OCI-LY7 (cell line): ENCODE measurements around the gene PKDCC. TPM values are rescaled to one million over a fixed set of nuclear protein-coding genes. Genes with fewer than 3 reads are reported as not detected.

ENCODE experiments used
- BruUV-seq: library from RNA; stranded (reverse); fragments of 400-500 nt; replicated peaks from 2 replicates; lab custom pipeline; 2021; lab: Mats Ljungman, UMichigan
- CTCF ChIA-PET: fragments of 300-600 bp; sonication (Branson Sonifier 250); formaldehyde crosslinking; loops from one replicate; lab custom pipeline; 2022; ENCODE audit warnings: antibody characterized with exemption; ENCODE audit not compliant: unreplicated experiment; lab: Charles Lee
- POLR2A ChIA-PET: fragments of 300-600 bp; sonication (Branson Sonifier 250); formaldehyde crosslinking; loops from one replicate; lab custom pipeline; 2022; ENCODE audit warnings: antibody characterized with exemption; lab: Charles Lee
- DNase-seq: peaks from one replicate; pipeline ENCODE4 v3.0.0-alpha.2; 2015; ENCODE audit warnings: low spot score
- H2AFZ ChIP-seq: fragments of 200-600 bp; sonication (generic), shearing (Covaris generic); 2 replicates; pipeline ENCODE4 v1.6.1; 2014; ENCODE audit warnings: mild to moderate bottlenecking, antibody characterized with exemption, low read length, moderate library complexity
- H3K27ac ChIP-seq: fragments of 200-600 bp; sonication (generic); 2 replicates; pipeline ENCODE4 v1.5.1; 2014; ENCODE audit warnings: mixed run types, low read depth, mild to moderate bottlenecking, moderate library complexity, low read length, inconsistent platforms; ENCODE audit not compliant: poor library complexity, severe bottlenecking
- H3K36me3 ChIP-seq: fragments of 200-600 bp; sonication (generic); 2 replicates; pipeline ENCODE4 v1.6.1; 2014; ENCODE audit warnings: mild to moderate bottlenecking, antibody characterized with exemption, low read length, moderate library complexity, mixed read lengths; ENCODE audit not compliant: insufficient read depth
- H3K4me1 ChIP-seq: fragments of 200-600 bp; sonication (generic); 2 replicates; pipeline ENCODE4 v1.5.1; 2014; ENCODE audit warnings: mild to moderate bottlenecking, low read length; ENCODE audit not compliant: insufficient read depth, poor library complexity, severe bottlenecking
- H3K4me2 ChIP-seq: fragments of 200-600 bp; sonication (generic); 2 replicates; pipeline ENCODE4 v1.6.1; 2014; ENCODE audit warnings: mild to moderate bottlenecking, low read length
- H3K4me3 ChIP-seq: fragments of 200-600 bp; sonication (generic); 2 replicates; pipeline ENCODE4 v1.5.1; 2014; ENCODE audit warnings: mild to moderate bottlenecking, low read depth, low read length; ENCODE audit not compliant: poor library complexity, severe bottlenecking
- H3K79me2 ChIP-seq: fragments of 200-600 bp; sonication (generic); 2 replicates; pipeline ENCODE4 v1.6.1; 2016; ENCODE audit warnings: low read depth, mild to moderate bottlenecking, low read length, moderate library complexity, mixed read lengths; ENCODE audit not compliant: insufficient read depth
- H3K9me2 ChIP-seq: fragments of 200-600 bp; sonication (generic); 2 replicates; pipeline ENCODE4 v1.6.1; 2016; ENCODE audit warnings: mild to moderate bottlenecking, low read length, mixed read lengths; ENCODE audit not compliant: insufficient read depth
- H3K9me3 ChIP-seq: fragments of 200-600 bp; sonication (generic); 2 replicates; pipeline ENCODE4 v1.6.1; 2014; ENCODE audit warnings: mild to moderate bottlenecking, mixed run types, low read length, mixed read lengths
- H4K20me1 ChIP-seq: fragments of 200-600 bp; sonication (generic); 2 replicates; pipeline ENCODE4 v1.6.1; 2014; ENCODE audit warnings: mild to moderate bottlenecking, antibody characterized with exemption, low read length, moderate library complexity, mixed read lengths; ENCODE audit not compliant: insufficient read depth
- EZH2phosphoT487 ChIP-seq: fragments of 200-600 bp; sonication (generic); IDR thresholded peaks from 2 replicates; pipeline ENCODE4 v1.6.1; 2018; ENCODE audit warnings: low read depth, borderline replicate concordance, mild to moderate bottlenecking, mixed run types, antibody characterized with exemption, low read length, moderate library complexity, mixed read lengths
- intact Hi-C: fragments of 100-400 bp; cut with micrococcal nuclease; formaldehyde crosslinking; loops from one replicate; pipeline ENCODE4 v1.10.0; 2022; ENCODE audit not compliant: unreplicated experiment
- total RNA-seq, 2 experiments: library from RNA; depleted of rRNA in 1 of 2; stranded (reverse); fragments of >200 nt in 1 of 2; shearing (Covaris generic) in 1 of 2; gene quantifications; 2 replicates each; pipeline ENCODE4 v1.2.3, GENCODE V29; 2014 to 2022
- TF ChIP-seq, protein P1 (sequence below): fragments of 200-600 bp; sonication (generic); conservative IDR thresholded peaks from 2 replicates; pipeline ENCODE4 v1.5.1; 2014; ENCODE audit warnings: mild to moderate bottlenecking, antibody characterized with exemption, low read length, moderate library complexity, mixed read lengths

PKDCC gene
- total RNA-seq, 2 experiments from 2014 or later, result not detected

DNA sequence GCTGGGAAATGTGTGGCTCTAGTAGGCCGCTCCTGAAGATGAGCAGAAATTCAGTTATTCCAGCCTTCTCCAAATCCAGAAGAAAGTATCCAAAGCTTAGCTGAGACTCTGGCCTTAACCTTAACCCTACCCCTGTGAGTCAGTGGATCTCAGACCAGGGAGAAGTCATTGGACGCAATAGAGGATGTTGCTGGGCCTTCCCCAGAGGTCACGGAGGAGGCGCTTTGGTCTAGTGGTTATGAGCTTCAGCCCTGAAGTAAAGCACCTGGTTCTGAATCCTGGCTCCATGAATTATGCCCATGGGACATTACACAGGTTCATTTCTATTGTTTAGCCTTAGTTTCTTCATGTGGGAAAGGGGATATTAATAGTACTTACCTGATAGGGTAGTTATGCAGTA is 24.0 kb downstream of the PKDCC start:
- Histone ChIP-seq H3K4me1 (no peaks in the 10 kb centered on the region), H3K27ac (no peak overlapping the region), H3K9me2 (no peaks in the 10 kb centered on the region), H3K9me3 (no peaks in the 10 kb centered on the region), H3K79me2 (no peaks in the 10 kb centered on the region), H4K20me1 (no peaks in the 10 kb centered on the region), H3K4me3 (no peak overlapping the region), H2AFZ (no peak overlapping the region), H3K36me3 (no peaks in the 10 kb centered on the region), H3K4me2 (no peak overlapping the region)
- intact Hi-C loops, result no loop called here
- ChIA-PET POLR2A (interaction anchor here (0.6 kb wide), 2 partner anchors 170 to 329 kb away, joined by 3 read pairs; no protein-coding TSS in a partner anchor), CTCF (no interaction called here)
- BruUV-seq, result no TSS peak
- TF ChIP-seq, protein P1, sequence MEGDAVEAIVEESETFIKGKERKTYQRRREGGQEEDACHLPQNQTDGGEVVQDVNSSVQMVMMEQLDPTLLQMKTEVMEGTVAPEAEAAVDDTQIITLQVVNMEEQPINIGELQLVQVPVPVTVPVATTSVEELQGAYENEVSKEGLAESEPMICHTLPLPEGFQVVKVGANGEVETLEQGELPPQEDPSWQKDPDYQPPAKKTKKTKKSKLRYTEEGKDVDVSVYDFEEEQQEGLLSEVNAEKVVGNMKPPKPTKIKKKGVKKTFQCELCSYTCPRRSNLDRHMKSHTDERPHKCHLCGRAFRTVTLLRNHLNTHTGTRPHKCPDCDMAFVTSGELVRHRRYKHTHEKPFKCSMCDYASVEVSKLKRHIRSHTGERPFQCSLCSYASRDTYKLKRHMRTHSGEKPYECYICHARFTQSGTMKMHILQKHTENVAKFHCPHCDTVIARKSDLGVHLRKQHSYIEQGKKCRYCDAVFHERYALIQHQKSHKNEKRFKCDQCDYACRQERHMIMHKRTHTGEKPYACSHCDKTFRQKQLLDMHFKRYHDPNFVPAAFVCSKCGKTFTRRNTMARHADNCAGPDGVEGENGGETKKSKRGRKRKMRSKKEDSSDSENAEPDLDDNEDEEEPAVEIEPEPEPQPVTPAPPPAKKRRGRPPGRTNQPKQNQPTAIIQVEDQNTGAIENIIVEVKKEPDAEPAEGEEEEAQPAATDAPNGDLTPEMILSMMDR, result no peak
- no peak for TF ChIP-seq EZH2phosphoT487
- no peak for DNase-seq

DNA sequence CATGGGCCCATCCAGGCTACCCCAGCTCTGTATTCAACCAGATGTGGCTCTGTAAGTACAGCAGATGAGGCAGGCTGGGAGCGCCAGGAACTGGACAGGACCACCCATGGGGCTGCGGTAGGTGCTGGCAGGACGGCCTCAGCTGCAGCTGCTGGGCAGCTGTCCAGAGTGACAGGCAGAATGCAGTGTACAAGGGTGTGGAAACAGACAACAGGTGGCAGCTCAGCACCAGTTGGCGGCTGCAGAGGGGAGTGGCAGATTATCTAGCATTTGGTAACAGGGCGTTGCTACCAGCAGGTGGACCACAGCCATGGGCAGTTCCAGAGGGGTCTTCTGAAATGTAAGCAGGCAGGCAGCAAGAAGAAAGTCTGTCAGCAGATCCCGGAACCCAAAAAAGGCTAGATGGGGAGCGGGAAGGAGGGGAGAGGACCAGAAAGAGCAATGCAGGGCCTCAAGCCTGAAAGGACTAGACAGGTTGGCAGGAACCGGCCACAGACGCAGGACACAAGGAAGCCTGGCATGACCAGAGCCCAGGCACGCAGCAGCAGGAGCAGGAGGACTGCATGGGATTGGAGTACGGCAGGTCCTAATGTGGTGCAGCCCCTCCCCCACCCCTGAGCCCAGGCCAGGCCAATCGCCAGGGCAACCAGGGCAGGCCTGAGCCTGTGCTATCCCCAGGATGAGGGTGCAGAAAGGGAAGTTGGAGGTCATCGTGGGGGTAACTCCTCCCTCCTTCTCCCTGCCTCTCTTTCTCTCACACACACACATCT is 24.7 kb downstream of the PKDCC start:
- H3K9me3 ChIP-seq, result no peaks in the 10 kb centered on the region
- H3K4me1 ChIP-seq, result no peaks in the 10 kb centered on the region
- POLR2A ChIA-PET, result interaction anchor here (0.6 kb wide), 2 partner anchors 169 to 328 kb away, joined by 3 read pairs; no protein-coding TSS in a partner anchor
- no peaks in the 10 kb centered on the region for H3K36me3 ChIP-seq
- intact Hi-C loops, result no loop called here
- CTCF ChIA-PET, result interaction anchor here (0.7 kb wide), 1 partner anchor 203 kb away, joined by 3 read pairs; no protein-coding TSS in a partner anchor
- H2AFZ ChIP-seq, result no peak overlapping the region
- H3K79me2 ChIP-seq, result no peaks in the 10 kb centered on the region
- H3K4me2 ChIP-seq, result no peak overlapping the region
- no peaks in the 10 kb centered on the region for H3K9me2 ChIP-seq
- no peak for DNase-seq
- H3K4me3 ChIP-seq, result no peak overlapping the region
- TF ChIP-seq, protein P1, result no peak
- TF ChIP-seq EZH2phosphoT487, result no peak
- no peaks in the 10 kb centered on the region for H4K20me1 ChIP-seq
- BruUV-seq, result no TSS peak
- no peak overlapping the region for H3K27ac ChIP-seq
